Hematopoietic multipotent progenitor cell treated with erythropoietin and hydrocortisone succinate and interleukin-3 and kit ligand, for 15 days (in vitro differentiated cells): ENCODE measurements around the gene MALL.
"Not testable (repeated sequence)": the region's sequence is repeated elsewhere in the genome, so short reads cannot be mapped to it uniquely, and the experiment has no call there.

Source experiments
- DNase-seq: peaks from one replicate; pipeline ENCODE4 v3.0.0-alpha.2; 2015; ENCODE audit warnings: low spot score

MALL gene

GRCh38 chr2:110120171-110121051, 4.8 kb upstream of the MALL start:
- no peak for DNase-seq

- DNase-seq = no peak
These were observed 550 bp upstream of the MALL start for GRCh38 chr2:110116033-110116710.

DNA sequence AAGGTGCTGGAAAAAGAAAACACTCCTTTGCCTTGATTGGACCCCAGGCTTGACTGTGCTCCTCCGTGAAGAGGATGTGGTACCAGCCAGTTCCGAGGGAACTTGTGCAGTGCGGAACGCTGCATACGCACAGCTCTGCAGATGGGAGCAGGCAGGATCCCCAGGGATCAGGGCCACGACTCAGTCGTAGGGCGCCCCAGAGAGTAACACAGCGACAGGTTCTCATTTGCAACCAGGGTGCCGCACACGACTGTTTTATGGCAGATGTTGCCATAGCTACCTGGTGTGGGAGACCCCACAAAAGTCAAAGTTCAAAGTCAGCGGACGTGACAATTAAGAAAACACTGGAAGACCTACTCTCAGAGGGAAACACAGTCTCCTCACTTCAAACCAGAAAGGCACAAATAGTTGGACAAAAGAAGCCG, 779 bp downstream of the MALL start:
- DNase-seq = no peak

DNA sequence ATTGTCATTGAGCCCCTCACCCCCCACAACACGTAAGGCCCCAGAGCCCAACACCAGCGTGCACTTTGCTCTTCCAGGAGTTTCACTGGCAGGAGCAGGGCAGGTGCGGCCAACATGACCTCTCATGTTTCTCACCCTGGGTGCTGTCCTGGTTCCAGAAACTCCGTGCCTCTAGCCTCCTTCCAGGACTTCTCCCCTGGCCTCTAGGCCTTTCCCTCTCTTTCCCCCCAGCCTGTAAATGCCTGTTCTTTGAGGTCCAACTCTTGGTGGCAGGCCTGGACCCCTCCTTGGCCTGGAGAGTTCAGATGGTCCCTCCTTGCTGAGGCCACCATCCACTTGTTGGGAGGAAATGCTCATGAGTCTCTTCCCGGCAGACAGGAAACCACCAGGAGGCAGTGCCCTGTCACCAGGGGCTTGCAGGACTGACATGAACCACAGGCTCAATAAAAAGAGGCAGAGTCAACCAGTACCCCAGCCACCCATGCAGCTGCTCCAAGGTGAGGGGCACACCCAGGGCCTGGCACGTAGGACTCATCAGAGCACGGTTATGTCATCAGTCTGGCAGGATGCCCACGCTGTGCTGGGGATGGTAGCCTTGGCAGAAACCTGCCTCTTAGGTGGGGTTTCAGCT, 1.5 kb downstream of the MALL start:
- no peak for DNase-seq

DNA sequence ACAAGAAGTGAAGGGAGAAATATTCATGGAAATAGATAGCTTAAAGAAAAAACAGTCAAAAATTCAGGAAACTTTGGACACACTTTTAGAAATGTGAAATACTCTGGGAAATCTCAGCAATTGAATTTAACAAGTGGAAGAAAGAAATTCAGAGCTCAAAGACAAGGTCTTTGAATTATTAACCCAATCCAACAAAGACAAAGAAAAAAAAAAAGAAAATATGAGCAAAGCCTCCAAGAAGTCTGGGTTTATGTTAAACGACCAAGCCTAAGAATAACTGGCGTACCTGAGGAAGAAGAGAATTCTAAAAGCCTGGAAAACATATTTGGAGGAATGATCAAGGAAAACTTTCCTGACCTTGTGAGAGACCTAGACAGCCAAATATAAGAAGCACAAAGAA, 7.3 kb downstream of the MALL start:
- not testable (repeated sequence) for DNase-seq

DNA sequence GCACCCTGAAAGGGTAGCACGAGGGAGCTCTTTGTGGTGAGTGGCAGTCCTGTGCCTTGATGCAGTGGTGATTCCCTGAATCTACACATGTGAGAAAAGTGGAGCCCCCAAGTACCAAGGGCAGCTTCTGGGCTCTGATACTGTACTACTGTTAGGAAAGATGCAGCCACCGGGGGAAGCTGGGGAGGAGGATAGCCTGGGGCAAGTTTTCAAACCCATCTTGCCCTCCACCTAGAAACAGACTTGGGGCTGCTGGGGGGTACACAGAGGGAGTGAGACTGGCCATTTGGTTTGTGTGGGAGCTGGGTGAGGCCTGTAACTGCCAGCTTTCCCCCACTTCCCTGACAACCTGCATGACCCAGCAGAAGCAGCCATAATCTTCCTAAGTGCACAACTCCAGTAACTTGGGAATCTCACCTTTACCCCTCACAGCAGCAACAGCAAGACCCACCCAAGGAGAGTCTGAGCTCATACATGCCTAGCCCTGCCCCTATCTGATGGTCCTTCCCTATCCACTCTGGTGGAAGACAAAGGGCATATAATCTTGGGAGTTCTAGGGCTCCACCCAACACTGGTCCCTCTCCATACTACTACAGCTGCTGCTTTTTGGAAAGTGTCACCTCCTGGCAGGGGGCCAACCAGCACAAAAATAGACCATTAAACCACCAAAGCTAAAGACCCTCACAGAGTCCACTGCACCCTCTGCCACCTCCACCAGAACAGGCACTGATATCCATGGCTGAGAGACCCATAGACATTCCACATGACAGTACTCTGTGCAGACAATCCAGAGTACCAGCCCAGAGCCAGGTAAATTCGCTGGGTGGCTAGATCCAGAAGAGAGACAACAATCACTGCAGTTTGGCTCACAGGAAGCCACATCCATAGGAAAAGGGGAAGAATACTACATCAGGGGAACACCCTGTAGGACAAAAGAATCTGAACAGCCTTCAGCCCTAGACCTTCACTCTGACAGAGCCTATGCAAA, 8.2 kb downstream of the MALL start:
- DNase-seq = no peak

GRCh38 chr2:110106642-110107041, 9.0 kb downstream of the MALL start:
- DNase-seq = no peak

DNA sequence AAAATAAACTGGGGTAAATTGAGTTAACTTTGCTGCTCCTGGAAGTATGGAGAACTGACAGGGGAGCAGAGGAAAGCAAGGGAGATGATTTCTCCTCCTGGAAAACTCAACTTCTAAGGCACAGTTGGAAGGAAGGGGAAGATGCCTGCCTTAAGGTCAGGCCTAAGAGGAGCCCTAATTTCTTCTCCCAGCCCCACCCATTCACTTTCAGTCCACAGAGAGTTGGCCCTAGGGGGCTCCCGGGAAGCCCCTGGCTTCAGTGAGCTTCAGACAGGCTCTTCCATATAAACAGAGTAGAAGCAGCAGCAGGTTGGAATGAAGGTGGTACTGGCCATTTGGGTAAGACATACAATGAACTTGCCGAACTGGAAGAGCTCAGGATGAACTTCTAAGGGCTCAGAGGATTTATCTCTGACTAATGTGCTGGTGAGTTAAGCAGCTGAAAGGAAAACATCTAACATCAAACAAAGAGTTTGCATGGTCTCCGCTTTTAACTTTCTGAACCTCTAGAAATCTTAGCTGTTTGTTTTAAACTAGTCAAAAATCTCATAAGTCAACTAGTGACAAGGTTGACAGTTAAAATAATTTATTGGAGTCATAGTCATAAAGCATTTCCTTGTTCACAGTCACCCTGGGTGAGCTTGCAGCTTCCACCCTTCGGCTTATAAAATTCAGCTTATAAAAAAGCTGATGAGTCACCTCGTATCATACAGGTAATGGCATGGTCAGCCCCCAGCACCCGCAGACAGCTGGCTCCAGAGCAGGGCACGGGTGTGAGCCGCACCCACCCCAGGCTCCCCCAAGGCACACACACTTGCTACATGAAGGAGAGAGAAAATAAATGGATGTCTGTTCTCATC, 9.8 kb downstream of the MALL start:
- DNase-seq = no peak

- no peak for DNase-seq
These were observed 10.4 kb downstream of the MALL start for GRCh38 chr2:110105183-110105582.

DNA sequence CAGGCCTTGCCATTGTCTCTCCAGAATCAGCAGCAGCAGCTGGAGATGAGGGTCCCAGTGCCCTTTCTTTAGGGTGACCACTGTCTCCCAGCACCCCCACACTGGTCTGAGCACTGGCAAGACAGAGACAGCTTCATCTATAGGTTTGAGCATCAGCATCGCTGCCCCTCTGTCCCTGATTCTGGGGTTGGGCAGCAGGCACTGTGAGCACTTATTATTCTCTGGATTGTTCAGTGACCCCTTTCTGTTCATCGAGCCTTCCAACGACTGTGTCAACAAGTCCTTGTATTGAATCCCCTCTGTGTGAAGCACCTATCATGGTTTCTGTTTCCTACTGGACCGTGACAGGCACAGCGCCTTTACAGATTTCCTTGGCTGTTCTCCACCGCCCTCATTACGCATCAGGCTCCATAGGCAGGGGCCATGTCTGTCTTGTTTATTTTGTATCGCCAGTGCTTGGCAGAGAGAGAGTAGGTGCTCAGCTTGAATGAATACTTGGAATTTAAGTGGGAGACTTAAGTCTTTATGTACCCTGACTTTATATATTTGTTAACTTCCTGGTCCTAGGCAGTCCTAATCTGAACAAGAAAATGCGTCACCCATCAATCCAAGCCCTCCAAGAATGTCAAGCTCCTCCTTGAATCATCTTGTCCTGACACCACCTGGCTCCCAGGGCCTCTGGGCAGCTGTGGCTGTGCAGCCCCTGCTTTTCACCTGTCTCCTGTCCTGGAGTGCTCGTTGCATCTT, 11.4 kb downstream of the MALL start:
- no peak for DNase-seq

DNA sequence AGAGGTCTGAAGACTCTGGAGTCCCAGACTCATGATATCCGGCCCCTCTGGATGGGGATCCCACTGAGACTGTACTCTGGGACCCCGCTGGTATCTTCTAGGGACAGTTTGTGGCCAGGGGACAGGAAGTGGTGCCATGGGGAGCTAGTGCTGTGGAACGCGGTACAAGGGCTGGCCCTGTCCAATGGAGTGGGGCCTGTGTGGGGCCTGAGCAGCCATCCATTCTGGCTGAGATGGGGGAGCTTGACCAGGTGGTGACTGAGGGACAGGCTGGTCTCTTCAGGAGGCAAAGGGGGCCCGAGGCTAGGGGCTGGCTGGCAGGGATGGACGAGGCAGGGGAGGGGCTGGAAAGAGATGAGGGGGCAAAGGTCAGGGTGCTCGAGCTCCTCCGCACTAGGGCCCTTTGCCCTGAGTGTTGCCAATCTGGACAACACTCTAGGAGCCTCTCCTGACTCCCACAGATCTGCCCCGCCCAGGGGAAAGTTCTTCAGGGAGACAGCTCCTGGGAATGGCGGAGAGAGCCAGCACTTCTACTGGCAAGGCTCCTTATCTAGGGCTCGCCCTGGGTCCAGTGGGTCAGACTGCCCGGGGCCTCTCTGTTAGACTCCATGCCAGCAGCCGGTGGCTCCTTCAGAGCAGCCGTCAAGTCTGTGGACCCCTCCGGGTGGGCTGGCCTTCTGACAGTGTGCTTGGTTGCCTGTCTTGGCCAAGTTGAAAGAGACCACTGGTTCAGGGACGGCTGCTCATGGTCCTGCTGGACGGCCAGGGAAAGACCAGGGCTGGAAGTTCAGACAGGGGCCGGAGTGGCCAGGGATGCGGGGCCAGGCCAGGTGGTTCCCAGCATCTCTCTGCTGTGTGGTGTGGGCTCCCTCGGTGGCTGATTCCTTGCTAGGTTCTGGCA, 12.3 kb downstream of the MALL start:
- no peak for DNase-seq

DNA sequence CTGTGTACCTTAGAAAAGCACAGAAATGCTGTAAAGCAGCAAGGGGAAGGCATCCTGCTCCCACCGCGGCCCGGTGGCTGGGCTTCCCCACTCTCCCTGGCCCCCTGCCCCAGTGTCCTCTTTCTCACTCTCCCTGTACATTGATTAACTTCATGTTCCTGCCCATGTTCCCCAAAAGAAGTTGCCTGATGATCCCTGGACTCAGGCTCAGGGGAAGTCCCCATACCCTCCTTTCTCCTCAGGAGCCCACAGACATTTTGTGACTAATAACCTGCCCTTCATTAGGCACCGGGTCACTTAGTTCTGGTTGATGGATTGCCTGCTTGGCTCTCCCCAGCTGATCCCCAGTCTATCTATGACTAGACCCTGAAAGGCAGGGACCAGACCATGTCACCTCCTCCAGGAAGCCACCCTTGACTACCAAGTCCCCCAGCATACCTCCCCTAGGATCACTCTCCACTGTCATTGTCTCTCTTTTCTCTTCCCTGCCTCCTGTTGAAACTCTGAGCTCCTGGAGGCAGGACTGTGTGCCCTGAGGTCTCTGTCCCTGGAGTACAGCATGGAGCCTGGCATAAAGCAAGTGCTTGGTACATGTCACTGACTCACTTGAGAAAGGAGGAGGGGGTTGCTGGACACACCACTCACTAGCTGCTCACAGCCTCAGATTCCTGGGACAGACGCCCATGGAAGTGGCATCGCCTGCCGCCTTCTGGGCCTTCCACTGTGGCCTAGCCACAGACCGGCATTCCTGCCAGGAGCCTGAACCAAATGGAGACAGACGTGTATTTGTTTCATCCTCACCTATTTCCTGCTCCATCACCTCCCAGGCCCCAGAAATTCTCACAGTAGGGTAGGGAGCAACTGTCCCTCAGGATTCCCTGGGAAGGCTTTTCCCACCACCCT, 13.5 kb downstream of the MALL start:
- DNase-seq = no peak

GRCh38 chr2:110101280-110101844, 14.3 kb downstream of the MALL start:
- no peak for DNase-seq

DNA sequence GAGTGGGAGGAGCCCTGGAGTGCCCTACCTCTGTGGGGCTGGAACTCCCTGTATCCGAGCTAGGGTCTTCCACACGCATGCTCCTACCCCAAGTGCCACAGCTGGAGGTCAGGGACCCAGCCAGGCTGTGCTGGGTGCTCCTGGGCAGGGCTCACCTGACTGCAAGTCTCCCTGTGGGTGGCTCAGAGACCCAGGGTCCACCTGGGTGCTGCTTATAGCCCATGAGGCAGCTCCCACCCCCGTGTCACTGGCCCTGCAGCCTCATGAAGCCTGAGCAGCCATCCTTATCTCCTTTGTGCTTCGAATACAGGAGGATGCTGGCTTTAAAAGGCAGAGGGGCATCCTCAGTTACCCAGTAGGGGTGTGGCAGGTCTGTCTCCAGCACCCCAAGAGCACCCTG, 14.7 kb downstream of the MALL start:
- not testable (repeated sequence) for DNase-seq

- no peak for DNase-seq
These were observed 15.1 kb downstream of the MALL start for GRCh38 chr2:110100480-110100879.

- DNase-seq = no peak
These were observed 16.0 kb downstream of the MALL start for GRCh38 chr2:110099471-110100225.

GRCh38 chr2:110099038-110099425, 16.6 kb downstream of the MALL start:
- no peak for DNase-seq
